Right renal cortex interstitium (tissue), 3 donors: ENCODE measurements around the gene ASXL1. TPM values are rescaled to one million over a fixed set of nuclear protein-coding genes. Genes with fewer than 3 reads are reported as not detected.
"Not testable (repeated sequence)": the region's sequence is repeated elsewhere in the genome, so short reads cannot be mapped to it uniquely, and the experiment has no call there.

Experiments
- DNase-seq, 3 donors: peaks; one replicate each; pipeline ENCODE4 v3.0.0-alpha.2; 2013; ENCODE audit warnings: low read depth in 3 of 3, low spot score in 2 of 3
- polyA plus RNA-seq, 3 donors: library from polyadenylated mRNA; unstranded; fragments of 120-200 nt; gene quantifications; one replicate each; pipeline ENCODE4 v1.2.1, GENCODE V29; 2013; ENCODE audit not compliant: insufficient read length in 3 of 3

The ASXL1 gene
- polyA plus RNA-seq, 3 donors = 55.8 to 58.9 (median 58.6) TPM

- no peak for DNase-seq
These were observed 1.7 kb downstream of the ASXL1 start for GRCh38 chr20:32359633-32360332.

GRCh38 chr20:32360333-32360634 lies 2.2 kb downstream of the ASXL1 start:
- DNase-seq = no peak

GRCh38 chr20:32362901-32363364 lies 4.8 kb downstream of the ASXL1 start:
- DNase-seq = no peak

- no peak for DNase-seq
These were observed 5.4 kb downstream of the ASXL1 start for GRCh38 chr20:32363492-32363891.

- DNase-seq = no peak
These were observed 6.5 kb downstream of the ASXL1 start for GRCh38 chr20:32364554-32365208.

- DNase-seq = no peak
These were observed 7.4 kb downstream of the ASXL1 start for GRCh38 chr20:32365564-32365963.

- DNase-seq = no peak
These were observed 8.2 kb downstream of the ASXL1 start for GRCh38 chr20:32366380-32366779.

- DNase-seq = no peak
These were observed 10.2 kb downstream of the ASXL1 start for GRCh38 chr20:32368323-32368722.

GRCh38 chr20:32368925-32369324 lies 10.8 kb downstream of the ASXL1 start:
- no peak for DNase-seq

- DNase-seq = no peak
These were observed 12.8 kb downstream of the ASXL1 start for GRCh38 chr20:32370897-32371296.

GRCh38 chr20:32378461-32378860 lies 20.3 kb downstream of the ASXL1 start:
- no peak for DNase-seq

GRCh38 chr20:32380037-32380436 lies 21.9 kb downstream of the ASXL1 start:
- not testable (repeated sequence) for DNase-seq

GRCh38 chr20:32380745-32381144 lies 22.6 kb downstream of the ASXL1 start:
- DNase-seq = no peak

- DNase-seq = no peak
These were observed 24.2 kb downstream of the ASXL1 start for GRCh38 chr20:32382102-32382950.

GRCh38 chr20:32383441-32383840 lies 25.3 kb downstream of the ASXL1 start:
- not testable (repeated sequence) for DNase-seq

- no peak for DNase-seq
These were observed 27.4 kb downstream of the ASXL1 start for GRCh38 chr20:32385541-32385940.

GRCh38 chr20:32386091-32386490 lies 28.0 kb downstream of the ASXL1 start:
- DNase-seq = no peak

GRCh38 chr20:32387252-32387651 lies 29.1 kb downstream of the ASXL1 start:
- no peak for DNase-seq

GRCh38 chr20:32391003-32391402 lies 32.9 kb downstream of the ASXL1 start:
- no peak for DNase-seq

GRCh38 chr20:32395066-32395465 lies 36.9 kb downstream of the ASXL1 start:
- DNase-seq = no peak

GRCh38 chr20:32396646-32397160 lies 38.6 kb downstream of the ASXL1 start:
- DNase-seq = no peak
